HEK293 (cell line): Measurements from ENCODE around the gene RASL10B.

ENCODE experiments used
- CTCF ChIA-PET: fragments of 350-600 bp; formaldehyde crosslinking; extraction: SDS; loops from one replicate; lab custom pipeline; 2021; ENCODE audit warnings: antibody characterized with exemption; lab: Yijun Ruan, JAX
- POLR2A ChIA-PET: fragments of 300-600 bp; formaldehyde crosslinking; extraction: SDS; loops from one replicate; lab custom pipeline; 2020; ENCODE audit warnings: antibody characterized with exemption, inconsistent platforms; lab: Yijun Ruan, JAX
- H3K27ac ChIP-seq: fragments of 200-500 bp; sonication (Bioruptor generic); 2 replicates; pipeline ENCODE4 v1.5.1; 2014; ENCODE audit warnings: low read depth, low read length, control low read depth, inconsistent platforms; ENCODE audit errors: extremely low read depth
- H3K36me3 ChIP-seq, 2 experiments: fragments of 200-500 bp in 1 of 2; sonication (Bioruptor generic) in 1 of 2; 1 replicate in 1 of 2; 2 replicates in 1 of 2; pipeline ENCODE4 v1.5.1; 2014 to 2017; ENCODE audit warnings: inconsistent platforms in 2 of 2, low read length in 2 of 2; ENCODE audit not compliant: control insufficient read depth in 2 of 2, insufficient read depth in 1 of 2
- H3K4me1 ChIP-seq: fragments of 200-500 bp; sonication (Bioruptor generic); 2 replicates; pipeline ENCODE4 v1.5.1; 2014; ENCODE audit warnings: mild to moderate bottlenecking, low read length, inconsistent platforms; ENCODE audit not compliant: control insufficient read depth, insufficient read depth
- H3K4me3 ChIP-seq: 2 replicates; pipeline ENCODE4 v1.5.1; 2011; ENCODE audit warnings: low read depth, mild to moderate bottlenecking, control low read depth, low read length, moderate library complexity
- H3K9me3 ChIP-seq: fragments of 200-500 bp; sonication (Bioruptor generic); 2 replicates; pipeline ENCODE4 v1.5.1; 2014; ENCODE audit warnings: low read depth, low read length, inconsistent platforms; ENCODE audit not compliant: control insufficient read depth, insufficient read depth
- GLIS2 ChIP-seq: fragments of 450-650 bp; formaldehyde crosslinking; IDR thresholded peaks from 2 replicates; pipeline ENCODE4 v1.5.1; 2016; ENCODE audit warnings: missing biosample characterization, missing genetic modification characterization
- HIC1 ChIP-seq: fragments of 450-650 bp; formaldehyde crosslinking; IDR thresholded peaks from 2 replicates; pipeline ENCODE4 v1.5.1; 2016; ENCODE audit warnings: missing biosample characterization, missing genetic modification characterization
- KLF8 ChIP-seq: fragments of 450-650 bp; formaldehyde crosslinking; IDR thresholded peaks from 2 replicates; pipeline ENCODE4 v1.5.1; 2016; ENCODE audit warnings: missing biosample characterization, missing genetic modification characterization
- OSR2 ChIP-seq: fragments of 450-650 bp; formaldehyde crosslinking; IDR thresholded peaks from 2 replicates; pipeline ENCODE4 v1.5.1; 2016; ENCODE audit warnings: missing biosample characterization, missing genetic modification characterization
- PRDM4 ChIP-seq: fragments of 450-650 bp; formaldehyde crosslinking; IDR thresholded peaks from 2 replicates; pipeline ENCODE4 v1.5.1; 2017; ENCODE audit warnings: missing biosample characterization, missing genetic modification characterization
- TCF7L2 ChIP-seq: IDR thresholded peaks from 2 replicates; pipeline ENCODE4 v1.6.1; 2011; ENCODE audit warnings: low read depth, mild to moderate bottlenecking, inconsistent platforms, low read length, moderate library complexity, borderline replicate concordance
- WT1 ChIP-seq: fragments of 450-650 bp; formaldehyde crosslinking; IDR thresholded peaks from 2 replicates; pipeline ENCODE4 v1.5.1; 2016; ENCODE audit warnings: missing biosample characterization, missing genetic modification characterization
- ZBTB21 ChIP-seq: fragments of 450-650 bp; formaldehyde crosslinking; IDR thresholded peaks from 2 replicates; pipeline ENCODE4 v1.5.1; 2017; ENCODE audit warnings: missing biosample characterization, missing genetic modification characterization
- ZNF10 ChIP-seq: fragments of 450-650 bp; formaldehyde crosslinking; IDR thresholded peaks from 2 replicates; pipeline ENCODE4 v1.5.1; 2017; ENCODE audit warnings: missing biosample characterization, missing genetic modification characterization
- ZNF140 ChIP-seq: fragments of 450-650 bp; formaldehyde crosslinking; IDR thresholded peaks from 2 replicates; pipeline ENCODE4 v1.5.1; 2016; ENCODE audit warnings: missing biosample characterization, missing genetic modification characterization
- ZNF174 ChIP-seq: fragments of 450-650 bp; formaldehyde crosslinking; IDR thresholded peaks from 2 replicates; pipeline ENCODE4 v1.5.0; 2017; ENCODE audit warnings: missing biosample characterization, mild to moderate bottlenecking, missing genetic modification characterization
- ZNF24 ChIP-seq: fragments of 450-650 bp; formaldehyde crosslinking; IDR thresholded peaks from 2 replicates; pipeline ENCODE4 v1.5.1; 2016; ENCODE audit warnings: missing biosample characterization, missing genetic modification characterization
- ZNF280C ChIP-seq: fragments of 450-650 bp; formaldehyde crosslinking; IDR thresholded peaks from 2 replicates; pipeline ENCODE4 v1.5.1; 2016; ENCODE audit warnings: missing biosample characterization, missing genetic modification characterization
- ZNF324 ChIP-seq: fragments of 450-650 bp; formaldehyde crosslinking; IDR thresholded peaks from 2 replicates; pipeline ENCODE4 v1.5.1; 2016; ENCODE audit warnings: missing biosample characterization, missing genetic modification characterization
- ZNF473 ChIP-seq: fragments of 450-650 bp; formaldehyde crosslinking; IDR thresholded peaks from 2 replicates; pipeline ENCODE4 v1.5.1; 2017; ENCODE audit warnings: missing biosample characterization, missing genetic modification characterization
- ZNF488 ChIP-seq: fragments of 450-650 bp; formaldehyde crosslinking; IDR thresholded peaks from 2 replicates; pipeline ENCODE4 v1.5.1; 2016; ENCODE audit warnings: missing biosample characterization, missing genetic modification characterization
- ZNF510 ChIP-seq: fragments of 450-650 bp; formaldehyde crosslinking; IDR thresholded peaks from 2 replicates; pipeline ENCODE4 v1.5.1; 2018; ENCODE audit warnings: mild to moderate bottlenecking, missing genetic modification characterization, missing biosample characterization; ENCODE audit not compliant: insufficient replicate concordance
- ZNF521 ChIP-seq: fragments of 450-650 bp; formaldehyde crosslinking; IDR thresholded peaks from 2 replicates; pipeline ENCODE4 v1.5.1; 2017; ENCODE audit warnings: missing biosample characterization, mild to moderate bottlenecking, missing genetic modification characterization
- ZNF585B ChIP-seq: fragments of 450-650 bp; formaldehyde crosslinking; IDR thresholded peaks from 2 replicates; pipeline ENCODE4 v1.5.1; 2016; ENCODE audit warnings: missing biosample characterization, missing genetic modification characterization
- ZNF596 ChIP-seq: fragments of 450-650 bp; IDR thresholded peaks from 2 replicates; pipeline ENCODE4 v1.5.0; 2018; ENCODE audit warnings: missing biosample characterization, mild to moderate bottlenecking, missing genetic modification characterization, moderate library complexity
- ZNF624 ChIP-seq: fragments of 450-650 bp; formaldehyde crosslinking; IDR thresholded peaks from 2 replicates; pipeline ENCODE4 v1.5.1; 2017; ENCODE audit warnings: missing biosample characterization, missing genetic modification characterization
- ZNF664 ChIP-seq: fragments of 450-650 bp; formaldehyde crosslinking; IDR thresholded peaks from 2 replicates; pipeline ENCODE4 v1.5.1; 2016; ENCODE audit warnings: missing biosample characterization, missing genetic modification characterization
- ZNF76 ChIP-seq: fragments of 450-650 bp; formaldehyde crosslinking; IDR thresholded peaks from 2 replicates; pipeline ENCODE4; 2016; ENCODE audit warnings: low read depth, missing biosample characterization, missing genetic modification characterization, borderline replicate concordance
- ZNF830 ChIP-seq: fragments of 450-650 bp; IDR thresholded peaks from 2 replicates; pipeline ENCODE4 v1.5.0; 2018; ENCODE audit warnings: missing biosample characterization, missing genetic modification characterization, low read depth, mild to moderate bottlenecking, moderate library complexity
- ZSCAN30 ChIP-seq: fragments of 450-650 bp; IDR thresholded peaks from 2 replicates; pipeline ENCODE4 v1.5.1; 2018; ENCODE audit warnings: missing biosample characterization, mild to moderate bottlenecking, missing genetic modification characterization, moderate library complexity
- ZSCAN4 ChIP-seq: fragments of 450-650 bp; formaldehyde crosslinking; IDR thresholded peaks from 2 replicates; pipeline ENCODE4 v1.5.1; 2017; ENCODE audit warnings: missing biosample characterization, missing genetic modification characterization

RASL10B gene

GRCh38 chr17:35736236-35736635 is 4.8 kb downstream of the RASL10B start:
- ChIA-PET CTCF (interaction anchor here (1.2 to 3.2 kb wide), 3 partner anchors 11 to 1316 kb away, joined by 3 to 18 read pairs (median 4); no protein-coding TSS in a partner anchor), POLR2A (interaction anchor here (0.7 to 1.2 kb wide), 2 partner anchors 11 to 73 kb away, joined by 3 to 4 read pairs; partner anchors contain the start of gene TAF15)
- Histone ChIP-seq H3K4me1 (peaks cover 6% of the 10 kb centered on the region; the same call in 1 of the 2 replicates), H3K27ac (no peak overlapping the region), H3K4me3 (no peak overlapping the region), H3K9me3 (no peaks in the 10 kb centered on the region), H3K36me3 (peaks cover 5 to 13% of the 10 kb centered on the region in 2 experiments; a peak in 2 of 3 replicates)
- TF ChIP-seq GLIS2 (tag by site-specific recombination), result no peak
- TF ChIP-seq ZNF76, result no peak
- TF ChIP-seq ZNF24 (tag by site-specific recombination), result no peak
- no peak for TF ChIP-seq ZNF280C (tag by site-specific recombination)
- TF ChIP-seq OSR2 (tag by site-specific recombination), result no peak
- TF ChIP-seq TCF7L2, result no peak
- TF ChIP-seq ZNF521, result no peak
- TF ChIP-seq ZNF140, result no peak
- TF ChIP-seq HIC1 (tag by site-specific recombination), result no peak
- TF ChIP-seq ZNF488, result no peak
- no peak for TF ChIP-seq KLF8
- no peak for TF ChIP-seq ZNF324
- no peak for TF ChIP-seq ZNF596 (tag by site-specific recombination)
- TF ChIP-seq ZNF10 (tag by site-specific recombination), result no peak
- TF ChIP-seq ZNF510 (tag by site-specific recombination), result no peak

- Histone ChIP-seq H3K4me3 (no peak overlapping the region), H3K36me3 (peaks cover 5 to 7% of the 10 kb centered on the region in 2 experiments; a peak in 2 of 3 replicates), H3K27ac (no peak overlapping the region), H3K4me1 (no peaks in the 10 kb centered on the region), H3K9me3 (no peaks in the 10 kb centered on the region)
- POLR2A ChIA-PET, result interaction anchor here (1.1 kb wide), 1 partner anchor 43 kb away, joined by 3 read pairs; no protein-coding TSS in a partner anchor
- CTCF ChIA-PET, result interaction anchor here (0.8 to 2.0 kb wide), 2 partner anchors 8 to 10 kb away, joined by 3 to 15 read pairs; no protein-coding TSS in a partner anchor
- no peak for TF ChIP-seq WT1
- no peak for TF ChIP-seq PRDM4 (tag by site-specific recombination)
- TF ChIP-seq ZBTB21, result no peak
- no peak for TF ChIP-seq ZNF473
- no peak for TF ChIP-seq ZSCAN30
- no peak for TF ChIP-seq ZNF664
- TF ChIP-seq ZSCAN4 (tag by site-specific recombination), result no peak
- no peak for TF ChIP-seq ZNF585B (tag by site-specific recombination)
- TF ChIP-seq ZNF174 (tag by site-specific recombination), result no peak
- no peak for TF ChIP-seq ZNF624 (tag by site-specific recombination)
- TF ChIP-seq TCF7L2, result no peak
- TF ChIP-seq ZNF830 (tag by site-specific recombination), result no peak
These were observed 7.2 kb downstream of the RASL10B start for GRCh38 chr17:35738519-35739133.
